Fibroblast of skin of back (primary cell): ENCODE results near the gene NGEF.

Experiments used
- DNase-seq: peaks from one replicate; pipeline ENCODE4 v3.0.0-alpha.2; 2013

Gene NGEF

GRCh38 chr2:232966122-232966521, 46.9 kb downstream of the NGEF start:
- no peak for DNase-seq

GRCh38 chr2:232963913-232964312, 49.1 kb downstream of the NGEF start:
- no peak for DNase-seq

DNA sequence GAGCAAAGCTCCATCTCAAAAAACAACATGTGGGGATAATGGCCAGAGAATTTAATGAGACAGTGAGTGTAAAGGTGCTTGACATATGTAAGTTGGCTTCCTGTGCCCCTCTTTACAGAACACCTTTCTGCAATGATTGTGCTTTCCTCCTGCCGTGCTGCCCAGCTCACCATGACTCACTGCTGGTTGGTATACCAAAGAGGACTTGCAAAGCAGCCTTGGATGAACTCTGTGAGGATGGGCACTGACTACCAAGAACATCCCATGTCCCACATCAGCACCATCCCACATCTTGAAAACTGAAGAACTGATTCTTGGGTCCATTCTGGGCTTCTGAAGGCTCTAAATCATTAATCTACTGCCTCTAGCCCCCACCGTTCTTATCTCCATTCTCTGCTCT, 52.2 kb downstream of the NGEF start:
- no peak for DNase-seq

GRCh38 chr2:232959139-232959538, 53.9 kb downstream of the NGEF start:
- DNase-seq, result no peak

DNA sequence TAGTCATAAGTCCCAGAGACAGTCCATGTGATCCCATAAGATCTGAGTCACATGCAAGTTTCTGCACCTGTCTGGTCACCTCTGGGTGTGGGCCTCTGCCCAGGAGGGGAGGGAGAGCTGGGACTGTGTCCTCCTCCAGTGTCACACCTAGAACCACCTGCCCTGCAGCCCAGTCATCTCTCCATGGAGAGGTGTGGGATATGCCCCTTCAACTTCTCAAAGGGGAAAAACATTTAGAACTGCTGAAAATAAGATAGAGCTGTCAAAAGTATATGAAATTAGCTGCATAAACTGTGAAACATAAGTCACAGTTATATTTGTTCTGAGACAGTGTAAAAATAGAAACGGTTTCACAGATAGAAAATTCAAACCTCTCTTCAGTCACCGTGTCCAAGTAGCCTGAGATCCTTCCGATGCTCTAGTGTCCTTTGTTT, 55.4 kb downstream of the NGEF start:
- no peak for DNase-seq

DNA sequence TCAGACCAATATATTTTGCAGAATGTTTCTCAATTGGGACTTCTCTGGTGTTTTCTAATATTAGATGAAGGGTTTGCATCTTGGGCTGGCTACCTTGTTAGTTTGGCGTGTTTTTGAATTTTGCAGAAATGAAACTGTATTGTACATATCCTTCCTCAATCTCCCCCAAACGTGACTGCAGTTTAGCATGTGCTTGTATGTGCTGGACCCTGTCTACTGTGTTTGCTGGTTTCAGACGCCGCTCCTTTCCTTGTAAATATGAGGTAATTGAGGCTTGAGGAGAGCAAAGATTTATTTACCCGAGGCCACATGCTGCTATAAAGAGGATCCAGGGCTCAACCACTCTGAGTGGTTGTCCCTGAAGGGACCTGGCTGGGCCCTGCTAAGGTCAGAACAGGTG, 57.2 kb downstream of the NGEF start:
- DNase-seq, result no peak

DNA sequence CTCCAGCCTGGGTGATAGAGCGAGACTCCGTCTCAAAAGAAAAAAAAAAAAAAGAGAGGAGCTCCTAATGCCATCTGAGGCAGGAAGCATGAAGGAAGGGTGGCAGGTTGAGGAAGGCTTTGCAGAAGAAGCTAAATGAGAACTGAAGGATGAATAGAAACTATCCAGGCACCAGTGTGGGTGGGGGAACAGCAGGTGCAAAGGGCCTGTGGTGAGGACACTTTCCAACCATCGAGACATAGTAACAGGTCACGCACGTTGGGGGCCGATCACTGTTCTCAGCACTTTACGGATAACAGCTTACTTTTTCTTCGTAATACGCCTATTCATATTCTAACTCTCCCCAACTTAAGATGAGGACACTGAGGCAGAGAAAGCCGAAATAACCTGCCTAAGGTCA, 58.4 kb downstream of the NGEF start:
- no peak for DNase-seq

- DNase-seq, result peak; percentile 6
Observed at GRCh38 chr2:232951891-232952290, 61.2 kb downstream of the NGEF start.

DNA sequence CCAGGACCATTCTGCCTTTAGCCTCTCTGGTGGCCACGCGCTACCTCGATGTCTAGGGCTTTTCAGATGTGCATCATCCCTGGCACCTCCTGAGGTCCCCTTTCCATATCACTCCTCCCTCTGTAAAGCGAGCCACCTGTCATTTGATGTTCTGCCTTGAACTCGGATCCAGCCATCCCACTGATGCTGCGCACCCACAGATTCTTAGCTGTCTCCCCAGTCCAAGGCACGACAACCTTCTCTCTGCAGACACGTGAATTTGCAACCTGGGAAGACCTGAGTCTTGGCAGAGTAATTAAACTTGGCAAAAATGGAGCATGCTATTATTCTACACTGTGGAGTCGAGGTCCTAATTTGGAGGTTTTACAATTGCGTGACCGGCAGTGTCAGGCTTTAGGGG, 61.9 kb downstream of the NGEF start:
- DNase-seq, result no peak

DNA sequence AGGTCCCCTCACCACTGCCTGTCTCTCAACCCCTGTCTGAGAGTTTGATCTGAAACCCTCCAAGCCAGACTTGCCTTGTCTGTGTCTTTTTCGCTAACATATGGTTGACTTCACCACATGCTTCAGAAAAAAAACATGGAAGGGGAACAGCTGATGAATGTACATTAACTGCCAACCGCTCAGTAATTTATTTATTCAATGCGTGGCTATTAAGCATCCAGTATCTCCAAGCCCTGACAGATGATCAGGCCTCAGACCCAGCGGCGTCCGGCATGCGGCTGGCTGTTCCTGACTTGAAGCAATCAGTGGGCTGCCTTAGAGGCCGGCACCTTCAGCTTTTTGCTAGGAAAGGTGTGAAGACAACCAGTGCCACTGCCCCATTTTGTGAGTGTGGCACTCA, 62.3 kb downstream of the NGEF start:
- no peak for DNase-seq

GRCh38 chr2:232949016-232949415, 64.0 kb downstream of the NGEF start:
- no peak for DNase-seq

DNA sequence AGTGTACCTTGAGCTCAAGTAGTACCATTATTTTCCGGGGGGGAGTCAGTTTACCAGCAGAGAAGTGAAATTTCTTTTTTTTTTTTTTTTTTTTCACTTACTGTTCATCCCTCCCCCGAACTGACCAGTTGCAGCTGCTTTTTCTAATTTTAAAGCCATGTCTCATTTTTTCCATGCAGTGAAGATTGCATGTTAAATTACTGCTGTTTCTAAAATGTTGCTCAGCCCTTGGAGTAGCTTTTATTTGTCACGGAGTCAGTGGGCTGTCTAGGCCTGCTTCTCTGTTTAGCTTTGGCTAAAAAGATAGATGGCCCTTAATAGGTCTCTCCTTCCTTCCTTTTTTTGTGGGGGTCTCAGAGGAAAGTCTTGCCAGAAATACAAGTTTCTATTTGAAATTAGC, 70.2 kb downstream of the NGEF start:
- DNase-seq, result no peak

GRCh38 chr2:232941912-232942594, 71.0 kb downstream of the NGEF start:
- no peak for DNase-seq

GRCh38 chr2:232941400-232941799, 71.7 kb downstream of the NGEF start:
- no peak for DNase-seq

DNA sequence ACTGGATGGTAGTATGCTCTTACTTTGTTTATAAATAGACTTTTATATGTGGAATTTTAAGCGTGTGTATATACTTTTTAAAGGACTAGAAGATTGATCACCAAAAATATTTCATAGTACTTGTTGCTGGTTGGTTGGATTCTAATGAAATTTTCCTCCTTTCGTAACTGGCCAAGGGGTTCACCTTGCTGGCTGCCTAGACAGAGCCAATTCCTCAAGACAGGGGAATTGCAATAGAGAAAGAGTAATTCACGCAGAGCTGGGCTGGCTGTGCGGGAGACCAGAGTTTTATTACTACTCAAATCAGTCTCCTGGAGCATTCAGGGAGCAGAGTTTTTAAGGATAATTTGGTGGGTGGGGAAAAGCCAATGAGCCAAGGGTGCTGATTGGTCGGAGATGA, 72.3 kb downstream of the NGEF start:
- no peak for DNase-seq

DNA sequence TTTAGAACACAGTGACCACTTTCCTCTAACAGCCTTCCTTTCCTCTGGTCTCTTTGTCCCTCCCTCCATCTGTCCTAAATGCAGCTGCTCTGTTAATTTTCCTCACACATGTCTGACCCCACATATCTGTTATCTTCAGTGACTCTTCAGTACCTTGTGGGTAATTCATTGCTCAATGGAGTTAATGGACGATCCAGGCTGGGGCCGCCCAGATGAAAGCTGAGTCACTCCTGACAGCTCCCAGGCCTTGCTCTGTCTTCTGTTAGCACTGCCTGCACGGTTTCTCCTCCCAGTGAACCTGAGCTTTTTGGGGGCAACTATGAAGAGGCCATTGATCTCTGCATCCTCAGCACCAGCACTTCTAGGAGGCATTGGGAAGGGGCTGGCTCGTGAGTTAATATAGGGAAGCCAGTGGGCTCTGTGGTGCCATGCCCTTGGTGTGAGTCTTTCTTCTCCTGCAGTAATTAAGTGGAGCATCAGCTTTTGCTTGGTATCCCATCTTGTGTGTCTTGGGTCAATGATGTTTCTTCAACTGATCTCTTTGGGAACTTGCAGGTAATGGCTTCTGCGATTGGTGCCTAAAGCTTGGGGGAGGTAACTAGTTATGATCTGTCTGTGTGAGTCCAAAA, 75.7 kb downstream of the NGEF start:
- DNase-seq, result no peak

- no peak for DNase-seq
Observed at GRCh38 chr2:232931636-232932035, 81.4 kb downstream of the NGEF start.

DNA sequence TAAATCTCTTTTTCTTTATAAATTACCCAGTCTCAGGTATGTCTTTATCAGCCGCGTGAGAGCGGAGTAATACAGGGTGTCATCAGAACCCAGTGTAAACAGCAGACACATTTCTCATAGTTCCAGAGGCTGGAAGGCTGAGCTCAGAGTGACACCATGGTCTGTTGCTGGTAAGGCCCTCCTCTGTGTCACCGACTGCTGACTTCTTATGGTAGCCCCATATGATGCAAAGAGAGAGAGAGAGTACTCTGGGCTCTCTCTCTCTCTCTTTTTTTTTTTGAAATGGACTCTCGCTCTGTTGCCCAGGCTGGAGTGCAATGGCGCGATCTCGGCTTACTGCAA, 83.0 kb downstream of the NGEF start:
- DNase-seq, result no peak

GRCh38 chr2:232929303-232930058, 83.6 kb downstream of the NGEF start:
- no peak for DNase-seq

DNA sequence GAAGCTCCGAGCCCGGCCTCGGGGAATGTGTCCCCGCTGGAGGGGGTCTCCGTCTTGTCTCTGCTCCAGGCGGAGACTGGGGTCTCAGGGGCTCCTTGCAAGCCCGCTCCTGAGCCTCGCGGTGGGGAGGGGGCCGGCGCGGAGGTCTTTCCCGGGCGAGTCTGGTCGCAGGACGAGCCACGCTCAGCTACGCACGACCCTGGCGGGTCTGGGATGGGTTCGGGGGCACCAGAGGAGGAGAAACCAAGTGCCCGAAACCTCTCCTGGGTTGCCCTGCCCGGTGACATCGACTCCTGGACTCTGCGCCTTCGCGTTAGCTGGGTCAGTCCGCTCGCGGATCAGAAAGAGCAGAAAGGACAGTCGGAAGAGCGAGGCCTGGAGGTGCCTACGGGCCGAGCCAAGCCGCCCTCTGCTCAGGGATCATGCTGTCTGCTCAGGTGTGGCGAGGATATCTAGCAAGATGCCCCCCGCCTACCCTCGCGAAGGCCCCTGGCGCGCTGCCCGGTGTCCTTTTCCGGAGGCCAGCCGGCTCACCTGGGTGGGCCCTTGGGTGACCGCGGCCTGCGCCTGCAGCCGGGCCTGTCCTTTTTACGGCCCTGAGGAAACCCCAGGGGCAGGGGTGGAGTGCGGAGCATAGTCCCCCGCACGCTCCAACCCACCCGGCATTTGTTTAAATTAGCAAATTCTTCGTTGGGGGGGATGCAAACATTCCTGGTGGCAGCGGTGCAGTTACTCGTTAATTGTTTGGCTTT, 84.3 kb downstream of the NGEF start:
- DNase-seq, result no peak

- no peak for DNase-seq
Observed at GRCh38 chr2:232927793-232928550, 85.1 kb downstream of the NGEF start.

- DNase-seq, result peak; percentile 24
Observed at GRCh38 chr2:232927032-232927792, 85.8 kb downstream of the NGEF start.
